MCF 10A (cell line): ENCODE measurements around the gene DIP2C. TPM values are rescaled to one million over a fixed set of nuclear protein-coding genes. Genes with fewer than 3 reads are reported as not detected.
"Not testable (repeated sequence)": the region's sequence is repeated elsewhere in the genome, so short reads cannot be mapped to it uniquely, and the experiment has no call there.

Experiments
- BruUV-seq: library from RNA; stranded (reverse); fragments of 400-500 nt; replicated peaks from 2 replicates; lab custom pipeline; 2021; lab: Mats Ljungman, UMichigan
- CTCF ChIA-PET: fragments of 300-600 bp; sonication (Branson Sonifier 250); formaldehyde crosslinking; extraction: SDS; loops from one replicate; lab custom pipeline; 2021; ENCODE audit warnings: antibody characterized with exemption, inconsistent platforms; lab: Yijun Ruan, JAX
- POLR2A ChIA-PET: fragments of 300-600, 350-650 bp; sonication (Branson Sonifier 250); formaldehyde crosslinking; extraction: SDS; loops from one replicate; lab custom pipeline; 2020; ENCODE audit warnings: antibody characterized with exemption, inconsistent platforms; lab: Yijun Ruan, JAX
- DNase-seq: peaks from one replicate; pipeline ENCODE4 v3.0.0-alpha.2; 2018; ENCODE audit not compliant: unreplicated experiment
- H3K27ac Mint-ChIP-seq: one replicate; pipeline ENCODE4 v1.8.0; 2022; ENCODE audit warnings: mild to moderate bottlenecking, low read depth, mixed read lengths; ENCODE audit not compliant: unreplicated experiment
- H3K27me3 Mint-ChIP-seq: one replicate; pipeline ENCODE4 v1.8.0; 2022; ENCODE audit warnings: mixed read lengths; ENCODE audit not compliant: insufficient read depth, unreplicated experiment
- H3K36me3 Mint-ChIP-seq: one replicate; pipeline ENCODE4 v1.8.0; 2022; ENCODE audit warnings: mild to moderate bottlenecking, moderate library complexity, mixed read lengths; ENCODE audit not compliant: insufficient read depth, unreplicated experiment
- H3K4me1 Mint-ChIP-seq: one replicate; pipeline ENCODE4 v1.8.0; 2022; ENCODE audit warnings: mixed read lengths; ENCODE audit not compliant: insufficient read depth, unreplicated experiment
- H3K4me3 Mint-ChIP-seq: one replicate; pipeline ENCODE4 v1.8.0; 2022; ENCODE audit warnings: mild to moderate bottlenecking, moderate library complexity, mixed read lengths; ENCODE audit not compliant: unreplicated experiment
- H3K9me3 Mint-ChIP-seq: one replicate; pipeline ENCODE4 v1.8.0; 2022; ENCODE audit warnings: mixed read lengths; ENCODE audit not compliant: unreplicated experiment
- CTCF ChIP-seq: fragments of 200-600 bp; IDR thresholded peaks from one replicate; pipeline ENCODE4 v1.8.0; 2022; ENCODE audit warnings: antibody characterized with exemption, mild to moderate bottlenecking; ENCODE audit not compliant: unreplicated experiment
- intact Hi-C: fragments of 100-400 bp; cut with micrococcal nuclease; formaldehyde crosslinking; loops from 2 replicates; pipeline ENCODE4 v1.14.1; 2022
- total RNA-seq: library from RNA; stranded (reverse); gene quantifications from 2 replicates; pipeline ENCODE4 v1.2.3, GENCODE V29; 2022

The DIP2C gene
- total RNA-seq, 1 experiment from 2014 or later: 0.37 TPM

GRCh38 chr10:633279-634245 lies 55.9 kb downstream of the DIP2C start:
- DNase-seq: no peak
- H3K36me3 Mint-ChIP-seq: no peaks in the 10 kb centered on the region
- peaks cover 6% of the 10 kb centered on the region for H3K9me3 Mint-ChIP-seq
- no peak for TF ChIP-seq CTCF
- BruUV-seq: no TSS peak
- intact Hi-C loops: no loop called here
- H3K4me3 Mint-ChIP-seq: no peak overlapping the region
- no peak overlapping the region for H3K27ac Mint-ChIP-seq
- CTCF ChIA-PET: interaction anchor here (0.6 kb wide), 1 partner anchor 334 kb away, joined by 5 read pairs; no protein-coding TSS in a partner anchor
- POLR2A ChIA-PET: no interaction called here
- no peaks in the 10 kb centered on the region for H3K4me1 Mint-ChIP-seq
- peaks cover 13% of the 10 kb centered on the region for H3K27me3 Mint-ChIP-seq

GRCh38 chr10:632807-633177 lies 56.7 kb downstream of the DIP2C start:
- H3K9me3 Mint-ChIP-seq, BruUV-seq, H3K4me3 Mint-ChIP-seq, DNase-seq, H3K36me3 Mint-ChIP-seq, intact Hi-C loops, POLR2A ChIA-PET, H3K4me1 Mint-ChIP-seq, H3K27ac Mint-ChIP-seq, CTCF ChIA-PET: not testable (repeated sequence)
- H3K27me3 Mint-ChIP-seq: peaks cover 13% of the 10 kb centered on the region

- H3K9me3 Mint-ChIP-seq, intact Hi-C loops, CTCF ChIA-PET, H3K4me3 Mint-ChIP-seq, H3K36me3 Mint-ChIP-seq, H3K4me1 Mint-ChIP-seq, DNase-seq, BruUV-seq, POLR2A ChIA-PET, H3K27ac Mint-ChIP-seq: not testable (repeated sequence)
- H3K27me3 Mint-ChIP-seq: peaks cover 13% of the 10 kb centered on the region
Observed at GRCh38 chr10:632155-632806, 57.2 kb downstream of the DIP2C start.

GRCh38 chr10:631266-631665 lies 58.2 kb downstream of the DIP2C start:
- BruUV-seq: no TSS peak
- H3K27me3 Mint-ChIP-seq: peaks cover 3% of the 10 kb centered on the region
- no peak overlapping the region for H3K4me3 Mint-ChIP-seq
- H3K9me3 Mint-ChIP-seq: peaks cover 6% of the 10 kb centered on the region
- H3K4me1 Mint-ChIP-seq: no peaks in the 10 kb centered on the region
- H3K27ac Mint-ChIP-seq: no peak overlapping the region
- DNase-seq: no peak
- POLR2A ChIA-PET: no interaction called here
- CTCF ChIA-PET: interaction anchor here (0.6 kb wide), 1 partner anchor 141 kb away, joined by 5 read pairs; no protein-coding TSS in a partner anchor
- H3K36me3 Mint-ChIP-seq: no peaks in the 10 kb centered on the region
- intact Hi-C loops: no loop called here
- TF ChIP-seq CTCF: no peak
